Endothelial cell (in vitro differentiated cells): ENCODE results near the gene CHID1. TPM values are rescaled to one million over a fixed set of nuclear protein-coding genes. Genes with fewer than 3 reads are reported as not detected.
A peak's percentile ranks its signal among the peaks of the same experiment; 100 is the strongest.

Experiments used
- DNase-seq: peaks from one replicate; pipeline ENCODE4 v3.0.0; 2021; ENCODE audit warnings: low spot score
- H3K27ac Mint-ChIP-seq: one replicate; pipeline ENCODE4 v1.8.0; 2021; ENCODE audit warnings: mixed read lengths, inconsistent platforms; ENCODE audit not compliant: unreplicated experiment
- H3K27me3 Mint-ChIP-seq: one replicate; pipeline ENCODE4 v1.8.0; 2021; ENCODE audit warnings: mild to moderate bottlenecking, moderate library complexity, mixed read lengths, inconsistent platforms; ENCODE audit not compliant: unreplicated experiment
- H3K36me3 Mint-ChIP-seq: one replicate; pipeline ENCODE4 v1.8.0; 2021; ENCODE audit warnings: mild to moderate bottlenecking, low read depth, mixed read lengths, inconsistent platforms; ENCODE audit not compliant: unreplicated experiment
- H3K4me1 Mint-ChIP-seq: one replicate; pipeline ENCODE4 v1.8.0; 2021; ENCODE audit warnings: mild to moderate bottlenecking, mixed read lengths, inconsistent platforms; ENCODE audit not compliant: unreplicated experiment
- H3K4me3 Mint-ChIP-seq: one replicate; pipeline ENCODE4 v1.8.0; 2021; ENCODE audit warnings: mild to moderate bottlenecking, mixed read lengths, inconsistent platforms; ENCODE audit not compliant: unreplicated experiment
- H3K9me3 Mint-ChIP-seq: one replicate; pipeline ENCODE4 v1.8.0; 2021; ENCODE audit warnings: mixed read lengths, inconsistent platforms; ENCODE audit not compliant: unreplicated experiment
- CTCF ChIP-seq: fragments of 200-600 bp; sonication (generic); IDR thresholded peaks from one replicate; pipeline ENCODE4 v1.5.0; 2021; ENCODE audit warnings: antibody characterized with exemption; ENCODE audit not compliant: unreplicated experiment
- total RNA-seq: library from RNA; stranded (reverse); fragmentation: NEBNext Ultra II Directional; extraction: Animal tissue kit (Norgen Biotek cat#: 25700); gene quantifications from one replicate; pipeline ENCODE4 v1.2.1, GENCODE V29; 2021; ENCODE audit not compliant: unreplicated experiment

Gene CHID1
- total RNA-seq, 1 donor from 2014 or later: 69.3 TPM

DNA sequence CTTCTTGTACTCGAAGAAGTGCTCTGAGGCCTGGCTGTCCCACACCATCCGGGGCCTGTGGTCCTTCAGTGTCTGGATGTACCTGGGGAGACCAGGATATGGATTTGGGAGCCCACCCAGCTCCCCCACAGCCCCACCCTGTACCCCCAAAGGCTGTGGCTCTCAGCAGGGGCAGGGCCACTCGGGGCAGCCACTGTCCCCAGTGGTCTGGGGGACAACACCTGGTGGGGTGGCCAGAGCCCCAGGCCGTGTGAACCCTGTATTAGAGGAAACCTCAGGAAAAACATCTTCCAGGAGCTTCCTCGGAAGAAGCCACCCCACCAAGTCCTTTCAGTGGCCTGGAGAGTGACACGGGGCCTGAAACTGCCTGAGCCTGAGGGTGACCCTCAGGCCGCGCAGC, 40.2 kb downstream of the CHID1 start:
- TF ChIP-seq CTCF: no peak
- Mint-ChIP-seq H3K4me1 (no peaks in the 10 kb centered on the region), H3K4me3 (no peak overlapping the region), H3K27ac (no peak overlapping the region), H3K27me3 (peaks cover 14% of the 10 kb centered on the region), H3K36me3 (peaks cover 7% of the 10 kb centered on the region), H3K9me3 (no peaks in the 10 kb centered on the region)
- DNase-seq: no peak

- Mint-ChIP-seq H3K27me3 (peaks cover 14% of the 10 kb centered on the region), H3K27ac (no peak overlapping the region), H3K4me1 (no peaks in the 10 kb centered on the region), H3K9me3 (no peaks in the 10 kb centered on the region), H3K4me3 (no peak overlapping the region), H3K36me3 (peaks cover 5% of the 10 kb centered on the region)
- TF ChIP-seq CTCF: no peak
- peak; percentile 38 for DNase-seq
These were observed 40.5 kb downstream of the CHID1 start for GRCh38 chr11:870127-870413.

GRCh38 chr11:869399-870126, 41.0 kb downstream of the CHID1 start:
- no peaks in the 10 kb centered on the region for H3K4me1 Mint-ChIP-seq
- no peak for TF ChIP-seq CTCF
- DNase-seq: no peak
- no peaks in the 10 kb centered on the region for H3K9me3 Mint-ChIP-seq
- no peak overlapping the region for H3K4me3 Mint-ChIP-seq
- H3K27me3 Mint-ChIP-seq: peaks cover 18% of the 10 kb centered on the region
- no peak overlapping the region for H3K27ac Mint-ChIP-seq
- H3K36me3 Mint-ChIP-seq: peaks cover 5% of the 10 kb centered on the region

GRCh38 chr11:868802-869201, 41.8 kb downstream of the CHID1 start:
- Mint-ChIP-seq H3K9me3 (no peaks in the 10 kb centered on the region), H3K4me3 (no peak overlapping the region), H3K27me3 (peaks cover 20% of the 10 kb centered on the region), H3K36me3 (peaks cover 3% of the 10 kb centered on the region), H3K27ac (no peak overlapping the region), H3K4me1 (no peaks in the 10 kb centered on the region)
- TF ChIP-seq CTCF: no peak
- no peak for DNase-seq

DNA sequence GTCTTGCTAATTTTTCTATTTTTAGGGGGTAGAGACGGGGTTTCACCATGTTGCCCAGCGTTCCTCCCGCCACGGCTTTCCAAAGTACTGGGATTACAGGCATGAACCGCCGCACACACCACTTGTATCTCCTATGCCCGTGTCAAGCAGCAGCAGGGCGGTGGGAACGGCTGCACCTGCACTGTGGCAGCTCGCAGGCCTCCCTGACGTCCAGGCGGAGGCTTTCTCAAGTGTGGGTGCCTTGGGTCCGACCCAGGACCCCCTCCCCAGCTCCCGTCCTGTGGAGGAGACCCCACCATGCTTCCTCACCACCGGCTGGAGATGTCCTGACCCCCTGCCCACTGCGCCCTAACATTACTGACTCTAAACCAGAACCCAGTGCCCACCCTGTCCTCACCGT, 42.2 kb downstream of the CHID1 start:
- Mint-ChIP-seq H3K4me1 (no peaks in the 10 kb centered on the region), H3K4me3 (no peak overlapping the region), H3K9me3 (no peaks in the 10 kb centered on the region), H3K36me3 (no peaks in the 10 kb centered on the region), H3K27ac (no peak overlapping the region), H3K27me3 (peaks cover 20% of the 10 kb centered on the region)
- no peak for DNase-seq
- no peak for TF ChIP-seq CTCF
